Activated CD4-positive, alpha-beta T cell treated with anti-CD3 and anti-CD28 coated beads for 4 hours (primary cell): ENCODE data around the gene DAND5.
A peak's percentile ranks its signal among the peaks of the same experiment; 100 is the strongest.

Experiments used
- DNase-seq, 2 donors: peaks; one replicate each; pipeline ENCODE4 v3.0.0-alpha.2; 2020

The DAND5 gene

GRCh38 chr19:13011653-13012389 lies 42.4 kb downstream of the DAND5 start:
- DNase-seq = no peak

- DNase-seq = no peak
These were observed 43.0 kb downstream of the DAND5 start for GRCh38 chr19:13012390-13012689.

GRCh38 chr19:13012690-13013608 lies 43.6 kb downstream of the DAND5 start:
- peak in 1 of 2 donors; percentile 23 for DNase-seq

- no peak for DNase-seq
These were observed 44.3 kb downstream of the DAND5 start for GRCh38 chr19:13013649-13014048.

GRCh38 chr19:13014101-13014920 lies 44.9 kb downstream of the DAND5 start:
- DNase-seq = no peak

GRCh38 chr19:13014921-13015280 lies 45.5 kb downstream of the DAND5 start:
- no peak for DNase-seq

GRCh38 chr19:13015361-13016223 lies 46.2 kb downstream of the DAND5 start:
- DNase-seq = no peak

GRCh38 chr19:13016245-13016627 lies 46.9 kb downstream of the DAND5 start:
- DNase-seq = no peak

GRCh38 chr19:13016628-13017305 lies 47.4 kb downstream of the DAND5 start:
- no peak for DNase-seq

GRCh38 chr19:13017306-13018034 lies 48.1 kb downstream of the DAND5 start:
- DNase-seq = no peak

GRCh38 chr19:13018035-13018914 lies 48.9 kb downstream of the DAND5 start:
- no peak for DNase-seq

- DNase-seq = no peak
These were observed 50.0 kb downstream of the DAND5 start for GRCh38 chr19:13019332-13019731.

- no peak for DNase-seq
These were observed 50.6 kb downstream of the DAND5 start for GRCh38 chr19:13020002-13020414.

GRCh38 chr19:13022111-13022858 lies 52.9 kb downstream of the DAND5 start:
- DNase-seq = no peak

GRCh38 chr19:13022859-13023636 lies 53.7 kb downstream of the DAND5 start:
- DNase-seq = no peak

- DNase-seq = no peak
These were observed 54.3 kb downstream of the DAND5 start for GRCh38 chr19:13023656-13024055.
